ENCODE measurements around the gene SMARCAD1. TPM values are rescaled to one million over a fixed set of nuclear protein-coding genes. Genes with fewer than 3 reads are reported as not detected.

SMARCAD1 gene
- total RNA-seq, 4 donors from 2014 or later = 17.7 to 25.4 (median 21.0) TPM

- no peak for TF ChIP-seq CTCF (IDR thresholded peaks at IDR 0.05; ENCODE audit: low read depth)
Measured at GRCh38 chr4:94271248-94271647, 63.6 kb downstream of the SMARCAD1 start.

GRCh38 chr4:94274912-94275311 is 67.2 kb downstream of the SMARCAD1 start:
- no peak for TF ChIP-seq CTCF (IDR thresholded peaks at IDR 0.05; ENCODE audit: low read depth)

- no peak for TF ChIP-seq CTCF (IDR thresholded peaks at IDR 0.05; ENCODE audit: low read depth)
Measured at GRCh38 chr4:94276204-94276603, 68.5 kb downstream of the SMARCAD1 start.

GRCh38 chr4:94277534-94277933 is 69.9 kb downstream of the SMARCAD1 start:
- TF ChIP-seq CTCF (IDR thresholded peaks at IDR 0.05; ENCODE audit: low read depth) = no peak

- TF ChIP-seq CTCF (IDR thresholded peaks at IDR 0.05; ENCODE audit: low read depth) = no peak
Measured at GRCh38 chr4:94278781-94279180, 71.1 kb downstream of the SMARCAD1 start.

- no peak for TF ChIP-seq CTCF (IDR thresholded peaks at IDR 0.05; ENCODE audit: low read depth)
Measured at GRCh38 chr4:94284889-94285288, 77.2 kb downstream of the SMARCAD1 start.

GRCh38 chr4:94285666-94286065 is 78.0 kb downstream of the SMARCAD1 start:
- no peak for TF ChIP-seq CTCF (IDR thresholded peaks at IDR 0.05; ENCODE audit: low read depth)

Measured in subcutaneous adipose tissue (tissue), 4 donors.